ENCODE results near the gene MTMR10. TPM values are rescaled to one million over a fixed set of nuclear protein-coding genes. Genes with fewer than 3 reads are reported as not detected.

Gene MTMR10
- polyA plus RNA-seq, 1 of the 3 experiments (the other 2 are of a cell fraction), result 6.4 TPM

Small RNAs within 50 kb of the gene (small RNA-seq; reads per million reads assigned to genes)
- 0 reads per million in 7 experiments for gene RNU6-466P

Other genes with a start within 250 kb of the MTMR10 start
- gene FAN1, start 87.7 kb downstream of the MTMR10 start, polyA plus RNA-seq (2012; rRNA removed), result 5.7 and 9.7 TPM in 2 replicates
- not detected in 2 replicates for gene TRPM1, start 110.1 kb upstream of the MTMR10 start, polyA plus RNA-seq (2012; rRNA removed)